Uterus (tissue), 2 donors: ENCODE results near the gene CAMK1D.
"Not testable (repeated sequence)": the region's sequence is repeated elsewhere in the genome, so short reads cannot be mapped to it uniquely, and the experiment has no call there.

Experiments
- POLR2A ChIP-seq, 2 donors: fragments of 450-650 bp; IDR thresholded peaks; one replicate each; pipeline ENCODE4 v1.6.1; 2016; ENCODE audit warnings: antibody characterized with exemption in 2 of 2, mild to moderate bottlenecking in 1 of 2, moderate library complexity in 1 of 2
- TF ChIP-seq, protein P1 (sequence below), 4 experiments: fragments of 200-600 bp in 2 of 4; fragments of 450-650 bp in 2 of 4; sonication (generic) in 2 of 4; IDR thresholded peaks; one replicate each; pipeline ENCODE4 v1.5.1; 2016 to 2019; ENCODE audit warnings: antibody characterized with exemption in 4 of 4, mild to moderate bottlenecking in 2 of 4, moderate library complexity in 1 of 4

GRCh38 chr10:12546160-12546802 is 196.9 kb downstream of the CAMK1D start:
- TF ChIP-seq, protein P1, sequence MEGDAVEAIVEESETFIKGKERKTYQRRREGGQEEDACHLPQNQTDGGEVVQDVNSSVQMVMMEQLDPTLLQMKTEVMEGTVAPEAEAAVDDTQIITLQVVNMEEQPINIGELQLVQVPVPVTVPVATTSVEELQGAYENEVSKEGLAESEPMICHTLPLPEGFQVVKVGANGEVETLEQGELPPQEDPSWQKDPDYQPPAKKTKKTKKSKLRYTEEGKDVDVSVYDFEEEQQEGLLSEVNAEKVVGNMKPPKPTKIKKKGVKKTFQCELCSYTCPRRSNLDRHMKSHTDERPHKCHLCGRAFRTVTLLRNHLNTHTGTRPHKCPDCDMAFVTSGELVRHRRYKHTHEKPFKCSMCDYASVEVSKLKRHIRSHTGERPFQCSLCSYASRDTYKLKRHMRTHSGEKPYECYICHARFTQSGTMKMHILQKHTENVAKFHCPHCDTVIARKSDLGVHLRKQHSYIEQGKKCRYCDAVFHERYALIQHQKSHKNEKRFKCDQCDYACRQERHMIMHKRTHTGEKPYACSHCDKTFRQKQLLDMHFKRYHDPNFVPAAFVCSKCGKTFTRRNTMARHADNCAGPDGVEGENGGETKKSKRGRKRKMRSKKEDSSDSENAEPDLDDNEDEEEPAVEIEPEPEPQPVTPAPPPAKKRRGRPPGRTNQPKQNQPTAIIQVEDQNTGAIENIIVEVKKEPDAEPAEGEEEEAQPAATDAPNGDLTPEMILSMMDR (IDR thresholded peaks at IDR 0.05) = not testable (repeated sequence)
- not testable (repeated sequence) for TF ChIP-seq POLR2A (IDR thresholded peaks at IDR 0.05)
